Body of pancreas (tissue), 4 donors: ENCODE results near the gene PTPRD. TPM values are rescaled to one million over a fixed set of nuclear protein-coding genes. Genes with fewer than 3 reads are reported as not detected.

Experiments
- ATAC-seq: fragments of 150-250 bp; one replicate; pipeline ENCODE4 v1.9.1; 2016
- DNase-seq, 4 donors: peaks; one replicate each; pipeline ENCODE4 v3.0.0-alpha.2; 2019
- H3K27ac ChIP-seq, 4 donors: fragments of 200-600 bp; sonication (generic); 1 replicate in 3 of 4; 2 replicates in 1 of 4; pipeline versions ENCODE4 v1.5.1 to v1.6.1; 2016 to 2019; ENCODE audit warnings: mild to moderate bottlenecking in 1 of 4, mixed read lengths in 1 of 4, moderate library complexity in 1 of 4
- H3K27me3 ChIP-seq, 2 donors: fragments of 200-600 bp; sonication (generic); one replicate each; pipeline ENCODE4 v1.6.0; 2016; ENCODE audit warnings: mild to moderate bottlenecking in 1 of 2
- H3K36me3 ChIP-seq, 2 donors: fragments of 200-600 bp; sonication (generic); replicated peaks in 1 of 2; 2 replicates each; pipeline ENCODE4 v1.5.1; 2016; ENCODE audit warnings: low read depth in 2 of 2; ENCODE audit not compliant: insufficient read depth in 1 of 2
- H3K4me1 ChIP-seq: fragments of 200-600 bp; sonication (generic); one replicate; pipeline ENCODE4 v1.6.0; 2016
- H3K4me3 ChIP-seq, 2 donors: fragments of 200-600 bp; sonication (generic); 1 replicate in 1 of 2; 2 replicates in 1 of 2; pipeline ENCODE4 v1.5.1; 2016 to 2019
- H3K9me3 ChIP-seq, 3 donors: fragments of 200-600 bp; sonication (generic); 1 replicate in 2 of 3; 2 replicates in 1 of 3; pipeline ENCODE4 v1.5.1; 2016
- CTCF ChIP-seq, 7 experiments: fragments of 450-650 bp in 4 of 7; fragments of 200-600 bp in 3 of 7; sonication (generic) in 3 of 7; IDR thresholded peaks; one replicate each; pipeline ENCODE4 v1.5.1; 2016 to 2019; ENCODE audit warnings: antibody characterized with exemption in 7 of 7
- POLR2A ChIP-seq, 3 donors: fragments of 450-650 bp; IDR thresholded peaks; one replicate each; pipeline ENCODE4 v1.6.1; 2016; ENCODE audit warnings: antibody characterized with exemption in 3 of 3, mild to moderate bottlenecking in 2 of 3
- WGBS, 2 donors: methylation state at CpG; one replicate each; pipeline ENCODE4 v1.1.5; 2017; 5-methylcytosine and 5-hydroxymethylcytosine counted together
- intact Hi-C: fragments of 100-400 bp; cut with DNase I; formaldehyde crosslinking; loops from one replicate; pipeline ENCODE4 v1.15.1; 2023
- small RNA-seq: library from RNA; depleted of rRNA; stranded (forward); fragments of <200 nt; gene quantifications from one replicate; pipeline ENCODE3, GENCODE V24; 2016
- total RNA-seq, 2 donors: library from RNA; depleted of rRNA; stranded (reverse); fragments of >200 nt; gene quantifications; one replicate each; pipeline ENCODE4 v1.1.0, GENCODE V29; 2016

Gene PTPRD
- total RNA-seq, 2 donors from 2014 or later: 4.3 to 4.9 TPM

GRCh38 chr9:8266861-8267260, 2345.9 kb downstream of the PTPRD start:
- TF ChIP-seq POLR2A (IDR thresholded peaks at IDR 0.05) (no peak), CTCF (IDR thresholded peaks at IDR 0.05) (no peak)
- no peak overlapping the region for H3K27ac ChIP-seq
- no peak overlapping the region for H3K4me3 ChIP-seq
- intact Hi-C loops: no loop called here
- H3K27me3 ChIP-seq: no peaks in the 10 kb centered on the region
- no peak for ATAC-seq
- H3K4me1 ChIP-seq: peaks cover 26% of the 10 kb centered on the region
- no peaks in the 10 kb centered on the region for H3K36me3 ChIP-seq
- 35 to 91% methylated on average over 1 of the region's 1 CpG for WGBS, 2 donors
- H3K9me3 ChIP-seq: no peaks in the 10 kb centered on the region
- no peak for DNase-seq

GRCh38 chr9:8265281-8265680, 2347.5 kb downstream of the PTPRD start:
- no peaks in the 10 kb centered on the region for H3K27me3 ChIP-seq
- peaks cover 24% of the 10 kb centered on the region for H3K4me1 ChIP-seq
- H3K9me3 ChIP-seq: no peaks in the 10 kb centered on the region
- 71 to 91% methylated on average over 2 of the region's 2 CpGs for WGBS, 2 donors
- TF ChIP-seq POLR2A (IDR thresholded peaks at IDR 0.05) (no peak), CTCF (IDR thresholded peaks at IDR 0.05) (no peak)
- H3K4me3 ChIP-seq: no peak overlapping the region
- no peak for ATAC-seq
- intact Hi-C loops: no loop called here
- DNase-seq: no peak
- H3K36me3 ChIP-seq: no peaks in the 10 kb centered on the region
- H3K27ac ChIP-seq: no peak overlapping the region

Small RNAs within 50 kb of the gene (small RNA-seq; reads per million reads assigned to genes)
- gene AL135790.2: not detected
- gene RNU7-185P: not detected
